Adrenal gland (tissue), 5 donors: ENCODE data around the gene ZFYVE19.

ENCODE experiments used
- CTCF ChIP-seq, 6 experiments: fragments of 450-650 bp in 4 of 6; fragments of 200-600 bp in 2 of 6; sonication (generic) in 1 of 6; IDR thresholded peaks; 1 replicate in 5 of 6; 2 replicates in 1 of 6; pipeline versions ENCODE4 v1.5.1 to v1.8.0; 2016 to 2021; ENCODE audit warnings: antibody characterized with exemption in 6 of 6, mild to moderate bottlenecking in 2 of 6, moderate library complexity in 1 of 6
- POLR2A ChIP-seq, 2 donors: fragments of 450-650 bp; IDR thresholded peaks; one replicate each; pipeline ENCODE4 v1.6.1; 2017; ENCODE audit warnings: antibody characterized with exemption in 2 of 2, mild to moderate bottlenecking in 2 of 2, moderate library complexity in 1 of 2
- donor health status: DM: no; HTN: no; CAD: no.

- TF ChIP-seq CTCF (IDR thresholded peaks at IDR 0.05) = no peak
- no peak for TF ChIP-seq POLR2A (IDR thresholded peaks at IDR 0.05)
These were observed 19.0 kb downstream of the ZFYVE19 start for GRCh38 chr15:40825661-40826422.
